Measurements from ENCODE around the gene CEP135.
"Not testable (repeated sequence)": the region's sequence is repeated elsewhere in the genome, so short reads cannot be mapped to it uniquely, and the experiment has no call there.

CEP135 gene

GRCh38 chr4:56028165-56028564 lies 79.4 kb downstream of the CEP135 start:
- DNase-seq (ENCODE audit: low spot score) = no peak

GRCh38 chr4:56038487-56039162 lies 89.9 kb downstream of the CEP135 start:
- no peak for DNase-seq (ENCODE audit: low spot score)

- DNase-seq (ENCODE audit: low spot score) = no peak
Measured at GRCh38 chr4:56040842-56041241, 92.1 kb downstream of the CEP135 start.

GRCh38 chr4:56042225-56042624 lies 93.5 kb downstream of the CEP135 start:
- no peak for DNase-seq (ENCODE audit: low spot score)

GRCh38 chr4:56048383-56048701 lies 99.6 kb downstream of the CEP135 start:
- DNase-seq (ENCODE audit: low spot score) = no peak

GRCh38 chr4:56048702-56049431 lies 100.1 kb downstream of the CEP135 start:
- peak; percentile 40 for DNase-seq (ENCODE audit: low spot score)

GRCh38 chr4:56050625-56051024 lies 101.9 kb downstream of the CEP135 start:
- no peak for DNase-seq (ENCODE audit: low spot score)

GRCh38 chr4:56051029-56051709 lies 102.4 kb downstream of the CEP135 start:
- DNase-seq (ENCODE audit: low spot score) = no peak

GRCh38 chr4:56051710-56052075 lies 102.9 kb downstream of the CEP135 start:
- DNase-seq (ENCODE audit: low spot score) = no peak

- no peak for DNase-seq (ENCODE audit: low spot score)
Measured at GRCh38 chr4:56052481-56052880, 103.7 kb downstream of the CEP135 start.

- no peak for DNase-seq (ENCODE audit: low spot score)
Measured at GRCh38 chr4:56052966-56053365, 104.2 kb downstream of the CEP135 start.

GRCh38 chr4:56055027-56055977 lies 106.6 kb downstream of the CEP135 start:
- no peak for DNase-seq (ENCODE audit: low spot score)

- no peak for DNase-seq (ENCODE audit: low spot score)
Measured at GRCh38 chr4:56055991-56056390, 107.2 kb downstream of the CEP135 start.

- no peak for DNase-seq (ENCODE audit: low spot score)
Measured at GRCh38 chr4:56058555-56058954, 109.8 kb downstream of the CEP135 start.

- DNase-seq (ENCODE audit: low spot score) = no peak
Measured at GRCh38 chr4:56060036-56060435, 111.3 kb downstream of the CEP135 start.

GRCh38 chr4:56062106-56062505 lies 113.4 kb downstream of the CEP135 start:
- DNase-seq (ENCODE audit: low spot score) = no peak

- no peak for DNase-seq (ENCODE audit: low spot score)
Measured at GRCh38 chr4:56062526-56063145, 113.9 kb downstream of the CEP135 start.

- no peak for DNase-seq (ENCODE audit: low spot score)
Measured at GRCh38 chr4:56066493-56066892, 117.7 kb downstream of the CEP135 start.

- DNase-seq (ENCODE audit: low spot score) = no peak
Measured at GRCh38 chr4:56067826-56068225, 119.1 kb downstream of the CEP135 start.

- not testable (repeated sequence) for DNase-seq (ENCODE audit: low spot score)
Measured at GRCh38 chr4:56072730-56073129, 124.0 kb downstream of the CEP135 start.

GRCh38 chr4:56077676-56078075 lies 128.9 kb downstream of the CEP135 start:
- no peak for DNase-seq (ENCODE audit: low spot score)

- no peak for DNase-seq (ENCODE audit: low spot score)
Measured at GRCh38 chr4:56078866-56079265, 130.1 kb downstream of the CEP135 start.

Measured in hepatic stellate cell (primary cell).